ENCODE measurements around the gene CFAP20DC.

The CFAP20DC gene

GRCh38 chr3:59043391-59043790, 6.4 kb downstream of the CFAP20DC start:
- no peaks in the 10 kb centered on the region for H3K4me1 ChIP-seq (ENCODE audit: control insufficient read depth in 5 of 5, insufficient read depth in 5 of 5, low read length in 5 of 5)
- no peak overlapping the region for H3K9ac ChIP-seq (ENCODE audit: low read length in 5 of 5)
- no peak overlapping the region for H3K4me3 ChIP-seq (ENCODE audit: low read depth in 1 of 5, low read length in 5 of 5)

GRCh38 chr3:59040902-59041301, 8.9 kb downstream of the CFAP20DC start:
- H3K27ac ChIP-seq (ENCODE audit: low read depth, low read length): no peak overlapping the region
- no peaks in the 10 kb centered on the region for H3K36me3 ChIP-seq (ENCODE audit: control insufficient read depth in 5 of 5, insufficient read depth in 5 of 5, low read length in 5 of 5)
- no peak overlapping the region for H3K9ac ChIP-seq (ENCODE audit: low read length in 5 of 5)
- no peak overlapping the region for H3K4me3 ChIP-seq (ENCODE audit: low read depth in 1 of 5, low read length in 5 of 5)
- H3K9me3 ChIP-seq (ENCODE audit: control insufficient read depth in 5 of 5, low read length in 5 of 5): no peaks in the 10 kb centered on the region
- no peaks in the 10 kb centered on the region for H3K27me3 ChIP-seq (ENCODE audit: control insufficient read depth in 5 of 5, insufficient read depth in 4 of 5, low read length in 5 of 5)
- H3K4me1 ChIP-seq (ENCODE audit: control insufficient read depth in 5 of 5, insufficient read depth in 5 of 5, low read length in 5 of 5): no peaks in the 10 kb centered on the region

More at GRCh38 chr3:59043391-59043790, 6.4 kb downstream of the CFAP20DC start:
- no peak overlapping the region for H3K27ac ChIP-seq (ENCODE audit: low read depth, low read length)
- no peaks in the 10 kb centered on the region for H3K27me3 ChIP-seq (ENCODE audit: control insufficient read depth in 5 of 5, insufficient read depth in 4 of 5, low read length in 5 of 5)
- H3K9me3 ChIP-seq (ENCODE audit: control insufficient read depth in 5 of 5, low read length in 5 of 5): no peaks in the 10 kb centered on the region
- H3K36me3 ChIP-seq (ENCODE audit: control insufficient read depth in 5 of 5, insufficient read depth in 5 of 5, low read length in 5 of 5): no peaks in the 10 kb centered on the region

- H3K9me3 ChIP-seq (ENCODE audit: control insufficient read depth in 5 of 5, low read length in 5 of 5): no peaks in the 10 kb centered on the region
- no peaks in the 10 kb centered on the region for H3K36me3 ChIP-seq (ENCODE audit: control insufficient read depth in 5 of 5, insufficient read depth in 5 of 5, low read length in 5 of 5)
- no peak overlapping the region for H3K4me3 ChIP-seq (ENCODE audit: low read depth in 1 of 5, low read length in 5 of 5)
- no peak overlapping the region for H3K27ac ChIP-seq (ENCODE audit: low read depth, low read length)
- H3K4me1 ChIP-seq (ENCODE audit: control insufficient read depth in 5 of 5, insufficient read depth in 5 of 5, low read length in 5 of 5): no peaks in the 10 kb centered on the region
- no peak overlapping the region for H3K9ac ChIP-seq (ENCODE audit: low read length in 5 of 5)
- H3K27me3 ChIP-seq (ENCODE audit: control insufficient read depth in 5 of 5, insufficient read depth in 4 of 5, low read length in 5 of 5): no peaks in the 10 kb centered on the region
Observed at GRCh38 chr3:59027607-59028006, 22.2 kb downstream of the CFAP20DC start.

GRCh38 chr3:59023612-59024011, 26.2 kb downstream of the CFAP20DC start:
- Histone ChIP-seq H3K4me1 (ENCODE audit: control insufficient read depth in 5 of 5, insufficient read depth in 5 of 5, low read length in 5 of 5) (no peaks in the 10 kb centered on the region), H3K4me3 (ENCODE audit: low read depth in 1 of 5, low read length in 5 of 5) (no peak overlapping the region), H3K36me3 (ENCODE audit: control insufficient read depth in 5 of 5, insufficient read depth in 5 of 5, low read length in 5 of 5) (no peaks in the 10 kb centered on the region)

GRCh38 chr3:59017617-59017984, 32.2 kb downstream of the CFAP20DC start:
- Histone ChIP-seq H3K27ac (ENCODE audit: low read depth, low read length) (no peak overlapping the region), H3K27me3 (ENCODE audit: control insufficient read depth in 5 of 5, insufficient read depth in 4 of 5, low read length in 5 of 5) (no peaks in the 10 kb centered on the region), H3K4me3 (ENCODE audit: low read depth in 1 of 5, low read length in 5 of 5) (no peak overlapping the region), H3K9ac (ENCODE audit: low read length in 5 of 5) (no peak overlapping the region), H3K9me3 (ENCODE audit: control insufficient read depth in 5 of 5, low read length in 5 of 5) (no peaks in the 10 kb centered on the region), H3K4me1 (ENCODE audit: control insufficient read depth in 5 of 5, insufficient read depth in 5 of 5, low read length in 5 of 5) (peaks cover 0 to 10% (median 2%) of the 10 kb centered on the region in 5 donors), H3K36me3 (ENCODE audit: control insufficient read depth in 5 of 5, insufficient read depth in 5 of 5, low read length in 5 of 5) (no peaks in the 10 kb centered on the region)

More at GRCh38 chr3:59023612-59024011, 26.2 kb downstream of the CFAP20DC start:
- no peak overlapping the region for H3K9ac ChIP-seq (ENCODE audit: low read length in 5 of 5)
- H3K27me3 ChIP-seq (ENCODE audit: control insufficient read depth in 5 of 5, insufficient read depth in 4 of 5, low read length in 5 of 5): no peaks in the 10 kb centered on the region
- H3K27ac ChIP-seq (ENCODE audit: low read depth, low read length): no peak overlapping the region
- no peaks in the 10 kb centered on the region for H3K9me3 ChIP-seq (ENCODE audit: control insufficient read depth in 5 of 5, low read length in 5 of 5)

GRCh38 chr3:59016930-59017616, 32.8 kb downstream of the CFAP20DC start:
- no peaks in the 10 kb centered on the region for H3K36me3 ChIP-seq (ENCODE audit: control insufficient read depth in 5 of 5, insufficient read depth in 5 of 5, low read length in 5 of 5)
- no peak overlapping the region for H3K4me3 ChIP-seq (ENCODE audit: low read depth in 1 of 5, low read length in 5 of 5)
- H3K27ac ChIP-seq (ENCODE audit: low read depth, low read length): no peak overlapping the region
- H3K9ac ChIP-seq (ENCODE audit: low read length in 5 of 5): no peak overlapping the region
- H3K9me3 ChIP-seq (ENCODE audit: control insufficient read depth in 5 of 5, low read length in 5 of 5): no peaks in the 10 kb centered on the region
- H3K4me1 ChIP-seq (ENCODE audit: control insufficient read depth in 5 of 5, insufficient read depth in 5 of 5, low read length in 5 of 5): peaks cover 0 to 10% (median 2%) of the 10 kb centered on the region in 5 donors
- no peaks in the 10 kb centered on the region for H3K27me3 ChIP-seq (ENCODE audit: control insufficient read depth in 5 of 5, insufficient read depth in 4 of 5, low read length in 5 of 5)

- Histone ChIP-seq H3K4me1 (ENCODE audit: control insufficient read depth in 5 of 5, insufficient read depth in 5 of 5, low read length in 5 of 5) (peaks cover 0 to 10% (median 2%) of the 10 kb centered on the region in 5 donors), H3K4me3 (ENCODE audit: low read depth in 1 of 5, low read length in 5 of 5) (no peak overlapping the region), H3K9ac (ENCODE audit: low read length in 5 of 5) (no peak overlapping the region), H3K9me3 (ENCODE audit: control insufficient read depth in 5 of 5, low read length in 5 of 5) (no peaks in the 10 kb centered on the region), H3K27ac (ENCODE audit: low read depth, low read length) (no peak overlapping the region), H3K36me3 (ENCODE audit: control insufficient read depth in 5 of 5, insufficient read depth in 5 of 5, low read length in 5 of 5) (no peaks in the 10 kb centered on the region), H3K27me3 (ENCODE audit: control insufficient read depth in 5 of 5, insufficient read depth in 4 of 5, low read length in 5 of 5) (no peaks in the 10 kb centered on the region)
Observed at GRCh38 chr3:59013611-59014010, 36.2 kb downstream of the CFAP20DC start.

GRCh38 chr3:59006634-59007517, 42.9 kb downstream of the CFAP20DC start:
- H3K9me3 ChIP-seq (ENCODE audit: control insufficient read depth in 5 of 5, low read length in 5 of 5): no peaks in the 10 kb centered on the region
- no peaks in the 10 kb centered on the region for H3K27me3 ChIP-seq (ENCODE audit: control insufficient read depth in 5 of 5, insufficient read depth in 4 of 5, low read length in 5 of 5)
- H3K4me3 ChIP-seq (ENCODE audit: low read depth in 1 of 5, low read length in 5 of 5): no peak overlapping the region
- H3K9ac ChIP-seq (ENCODE audit: low read length in 5 of 5): no peak overlapping the region
- H3K27ac ChIP-seq (ENCODE audit: low read depth, low read length): no peak overlapping the region
- no peaks in the 10 kb centered on the region for H3K36me3 ChIP-seq (ENCODE audit: control insufficient read depth in 5 of 5, insufficient read depth in 5 of 5, low read length in 5 of 5)
- peaks cover 0 to 9% (median 0%) of the 10 kb centered on the region in 5 donors for H3K4me1 ChIP-seq (ENCODE audit: control insufficient read depth in 5 of 5, insufficient read depth in 5 of 5, low read length in 5 of 5)

- Histone ChIP-seq H3K4me3 (ENCODE audit: low read depth in 1 of 5, low read length in 5 of 5) (no peak overlapping the region), H3K4me1 (ENCODE audit: control insufficient read depth in 5 of 5, insufficient read depth in 5 of 5, low read length in 5 of 5) (no peaks in the 10 kb centered on the region)
Observed at GRCh38 chr3:59001675-59002074, 48.1 kb downstream of the CFAP20DC start.

GRCh38 chr3:58999774-59000160, 50.1 kb downstream of the CFAP20DC start:
- no peaks in the 10 kb centered on the region for H3K36me3 ChIP-seq (ENCODE audit: control insufficient read depth in 5 of 5, insufficient read depth in 5 of 5, low read length in 5 of 5)
- H3K9me3 ChIP-seq (ENCODE audit: control insufficient read depth in 5 of 5, low read length in 5 of 5): no peaks in the 10 kb centered on the region
- H3K4me3 ChIP-seq (ENCODE audit: low read depth in 1 of 5, low read length in 5 of 5): no peak overlapping the region
- no peak overlapping the region for H3K27ac ChIP-seq (ENCODE audit: low read depth, low read length)
- H3K9ac ChIP-seq (ENCODE audit: low read length in 5 of 5): no peak overlapping the region
- no peaks in the 10 kb centered on the region for H3K27me3 ChIP-seq (ENCODE audit: control insufficient read depth in 5 of 5, insufficient read depth in 4 of 5, low read length in 5 of 5)
- H3K4me1 ChIP-seq (ENCODE audit: control insufficient read depth in 5 of 5, insufficient read depth in 5 of 5, low read length in 5 of 5): no peaks in the 10 kb centered on the region

More at GRCh38 chr3:59001675-59002074, 48.1 kb downstream of the CFAP20DC start:
- Histone ChIP-seq H3K27ac (ENCODE audit: low read depth, low read length) (no peak overlapping the region), H3K9me3 (ENCODE audit: control insufficient read depth in 5 of 5, low read length in 5 of 5) (no peaks in the 10 kb centered on the region), H3K36me3 (ENCODE audit: control insufficient read depth in 5 of 5, insufficient read depth in 5 of 5, low read length in 5 of 5) (no peaks in the 10 kb centered on the region), H3K9ac (ENCODE audit: low read length in 5 of 5) (no peak overlapping the region), H3K27me3 (ENCODE audit: control insufficient read depth in 5 of 5, insufficient read depth in 4 of 5, low read length in 5 of 5) (no peaks in the 10 kb centered on the region)

Data from subcutaneous abdominal adipose tissue (tissue), 5 donors.